GM19035 (cell line): ENCODE results near the gene CPXM2.

Source experiments
- ATAC-seq: cut with Tn5 transposase; IDR thresholded peaks from one replicate; pipeline ENCODE4 v1.9.1; 2021; ENCODE audit not compliant: unreplicated experiment

The CPXM2 gene

DNA sequence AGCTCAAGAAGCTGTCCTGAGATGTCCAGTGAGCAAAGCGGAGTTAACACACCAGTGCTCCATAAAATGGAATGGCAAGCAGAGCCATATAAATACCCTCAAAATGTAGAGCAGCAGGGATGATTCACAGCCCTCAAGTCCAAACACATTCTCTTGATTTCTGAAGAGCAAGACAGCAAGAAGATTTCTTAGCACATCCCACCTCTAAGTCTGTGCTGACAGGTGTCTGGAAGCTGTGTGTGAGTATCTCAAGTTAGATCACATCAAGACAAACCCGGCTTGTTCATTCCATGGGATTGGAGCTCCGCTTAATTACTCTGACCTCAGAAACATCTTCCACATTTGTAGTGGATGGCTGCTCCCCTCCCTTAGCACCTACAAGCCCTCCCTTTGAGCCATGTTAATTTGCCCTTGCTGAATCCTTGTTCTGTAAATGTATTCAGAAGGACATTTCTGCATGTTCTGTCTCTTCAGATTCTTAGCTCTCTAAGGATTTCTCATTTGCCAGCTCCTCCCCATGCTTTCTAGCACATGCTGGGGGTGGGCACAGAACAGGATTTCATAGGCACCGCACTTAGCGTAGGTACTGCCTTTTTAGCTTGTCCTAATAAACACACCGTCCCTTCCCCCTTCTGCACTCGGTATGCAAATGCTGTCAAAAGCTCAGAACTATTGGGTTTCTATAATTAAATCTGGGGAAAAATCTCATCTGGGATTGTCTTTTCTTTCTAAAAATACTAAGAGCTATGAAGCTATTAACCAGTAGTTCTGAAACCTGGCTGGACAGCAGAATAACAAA is 112.7 kb downstream of the CPXM2 start:
- ATAC-seq: no peak

DNA sequence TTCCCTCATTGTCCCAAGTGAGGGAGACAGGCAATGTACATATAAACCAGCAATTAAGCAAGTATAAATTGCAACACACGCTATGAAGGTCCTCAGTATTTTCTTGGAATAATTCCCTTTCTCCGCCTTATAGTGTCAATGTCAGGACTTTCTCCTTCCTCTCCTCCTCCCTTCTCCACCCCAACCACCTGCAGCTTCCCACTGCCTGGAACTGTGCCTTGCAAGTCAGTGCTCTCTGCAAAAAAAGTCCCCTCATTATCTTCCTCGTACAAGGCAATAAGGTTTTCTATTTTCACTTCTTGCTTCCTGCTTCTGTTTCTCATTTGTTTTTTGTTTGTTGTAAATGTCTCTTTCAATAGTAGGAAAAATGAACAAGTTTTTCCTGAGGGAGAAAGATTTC is 113.7 kb downstream of the CPXM2 start:
- no peak for ATAC-seq

DNA sequence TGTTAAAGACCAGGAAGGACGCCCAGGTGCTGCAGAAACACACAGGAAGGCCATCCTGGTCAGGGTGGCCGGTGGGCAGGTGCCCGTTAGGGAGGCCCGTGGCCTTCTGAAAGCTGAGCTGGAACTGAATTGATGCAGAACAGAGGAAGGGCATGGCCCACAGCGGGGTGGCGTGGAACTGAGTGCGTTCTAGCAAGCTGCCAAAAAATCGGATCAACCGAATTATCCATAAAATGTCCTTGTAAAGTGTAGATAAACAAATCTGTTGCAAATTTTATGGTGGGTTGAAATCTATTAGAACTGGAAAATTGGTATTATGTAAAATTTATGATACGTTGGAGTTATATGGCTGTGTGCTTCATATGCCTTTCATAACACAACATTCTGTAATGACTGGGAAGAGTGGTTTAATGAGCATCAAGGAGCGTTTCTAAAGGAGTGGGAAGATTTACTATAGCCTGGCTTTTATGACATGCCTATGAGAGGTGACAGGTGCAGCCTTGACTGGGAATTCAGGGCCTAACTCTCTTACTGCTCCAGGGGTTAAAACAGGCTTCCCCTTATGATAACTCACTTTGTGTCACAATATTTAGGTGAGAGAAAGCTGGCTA is 117.4 kb downstream of the CPXM2 start:
- ATAC-seq: no peak

DNA sequence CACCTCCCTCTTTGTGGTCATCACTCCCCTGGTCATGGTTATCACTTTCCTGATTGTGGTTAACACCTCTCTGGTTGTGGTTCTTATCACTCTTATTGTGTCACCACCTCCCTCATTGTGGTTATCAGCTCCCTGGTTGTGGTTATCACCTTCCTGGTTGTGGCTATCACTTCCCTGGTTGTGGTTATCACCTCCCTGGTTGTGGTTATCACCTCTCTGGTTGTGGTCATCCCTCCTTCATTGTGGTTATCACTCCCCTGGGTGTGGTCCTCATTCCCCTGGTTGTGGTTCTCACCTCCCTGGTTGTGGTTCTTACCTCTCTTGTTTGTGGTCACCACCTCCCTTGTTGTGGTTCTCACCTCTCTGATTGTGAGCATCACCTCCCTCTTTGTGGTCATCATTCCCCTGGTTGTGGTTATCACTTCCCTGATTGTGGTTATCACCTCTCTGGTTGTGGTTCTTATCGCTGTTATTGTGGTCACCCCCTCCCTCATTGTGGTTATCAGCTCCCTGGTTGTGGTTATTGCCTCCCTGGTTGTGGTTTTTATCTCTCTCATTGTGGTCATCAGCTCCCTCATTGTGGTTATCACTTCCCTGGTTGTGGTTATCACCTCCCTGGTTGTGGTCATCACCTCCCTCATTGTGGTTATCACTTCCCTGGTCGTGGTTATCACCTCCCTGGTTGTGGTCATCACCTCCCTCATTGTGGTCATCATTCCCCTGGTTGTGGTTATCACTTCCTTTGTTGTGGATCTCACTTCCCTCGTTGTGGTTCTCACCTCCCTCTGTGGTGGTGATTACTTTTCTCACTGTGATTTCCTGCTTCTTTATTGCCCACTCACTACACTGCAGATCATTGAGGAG is 118.7 kb downstream of the CPXM2 start:
- ATAC-seq: no peak

DNA sequence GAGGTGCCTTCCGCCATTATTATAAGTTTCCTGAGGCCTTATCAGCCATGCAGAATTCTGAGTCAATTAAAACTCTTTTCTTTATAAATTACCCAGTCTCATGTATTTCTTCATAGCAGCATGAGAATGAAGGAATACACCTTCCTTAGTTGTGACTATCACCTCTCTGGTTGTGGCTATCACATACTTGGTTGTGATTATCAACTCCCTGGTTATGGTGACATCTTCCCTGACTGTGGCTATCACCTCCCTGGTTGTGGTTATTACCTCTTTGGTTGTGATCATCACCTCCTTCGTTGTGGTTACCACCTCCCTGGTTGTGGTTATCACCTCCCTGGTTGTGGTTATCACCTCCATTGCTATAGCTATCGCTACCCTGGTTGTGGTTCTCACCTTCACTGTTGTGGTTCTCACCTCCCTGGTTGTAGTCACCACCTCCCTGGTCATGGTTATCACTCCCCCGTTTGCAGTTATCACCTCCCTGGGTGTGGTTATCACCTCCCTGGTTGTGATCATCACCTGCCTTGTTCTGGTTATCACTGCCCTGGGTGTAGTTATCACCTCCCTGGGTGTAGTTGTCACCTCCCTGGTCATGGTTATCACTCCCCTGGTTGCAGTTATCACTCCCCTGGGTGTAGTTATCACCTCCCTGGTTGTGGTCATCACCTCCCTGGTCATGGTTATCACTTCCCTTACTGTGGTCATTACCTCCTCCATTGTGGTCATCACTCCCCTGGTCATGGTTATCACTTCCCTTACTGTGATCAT is 119.5 kb downstream of the CPXM2 start:
- no peak for ATAC-seq

DNA sequence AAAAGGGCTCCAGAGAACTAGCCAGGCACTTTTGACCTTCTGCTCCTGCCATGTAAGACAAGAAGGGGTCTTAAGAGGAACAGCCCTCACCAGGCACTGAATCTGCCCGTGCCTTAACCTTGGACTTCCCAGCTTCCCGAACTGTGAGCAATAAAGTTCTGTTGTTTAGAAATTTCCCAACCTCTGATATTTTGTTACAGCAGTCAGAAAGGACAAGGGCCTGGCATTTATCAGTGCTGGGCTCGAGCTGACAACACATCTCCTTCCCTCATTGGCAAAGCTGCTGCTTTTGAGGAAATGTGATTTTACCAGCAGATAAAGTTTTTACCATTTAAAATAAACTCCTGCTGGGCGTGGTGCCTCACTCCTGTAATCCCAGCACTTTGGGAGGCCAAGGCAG is 122.0 kb downstream of the CPXM2 start:
- ATAC-seq: no peak

DNA sequence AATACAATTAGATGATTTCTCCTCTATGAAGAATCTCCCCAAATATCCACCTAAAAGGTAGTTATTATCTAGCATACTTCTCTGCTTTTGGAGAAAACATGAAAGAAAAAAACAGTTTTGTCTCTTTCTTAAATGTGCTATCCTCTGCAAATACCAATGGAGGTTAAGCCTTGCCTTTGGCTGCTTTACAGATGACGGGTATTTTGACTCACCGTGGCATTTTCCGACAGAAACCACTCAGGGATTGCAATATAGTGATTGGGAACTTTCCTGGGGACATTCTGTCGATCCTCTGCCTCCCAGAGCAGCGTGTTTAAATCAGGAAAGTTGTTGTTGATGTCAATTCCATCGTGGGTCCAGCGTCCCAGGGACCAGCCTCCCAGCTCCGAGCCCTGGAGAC is 124.8 kb downstream of the CPXM2 start:
- no peak for ATAC-seq

DNA sequence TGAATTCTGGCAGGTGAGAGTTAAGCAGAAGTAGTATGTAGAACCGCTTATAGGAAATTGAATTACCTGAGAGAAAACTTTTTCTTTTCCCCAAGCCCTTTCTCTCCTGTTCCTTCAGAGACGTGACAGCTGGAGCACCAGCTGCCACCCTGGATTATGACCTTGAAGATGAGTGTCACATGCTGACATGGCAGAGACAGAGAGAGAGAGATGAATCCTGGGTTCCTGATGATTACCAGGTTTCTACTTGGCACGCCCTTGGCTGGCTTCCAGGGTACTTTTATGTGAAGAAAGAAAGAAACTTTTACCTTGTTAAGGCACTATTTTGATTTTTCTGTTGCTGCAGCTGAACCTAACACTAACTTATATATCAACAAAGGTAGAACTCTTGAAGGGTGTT is 125.6 kb downstream of the CPXM2 start:
- no peak for ATAC-seq

DNA sequence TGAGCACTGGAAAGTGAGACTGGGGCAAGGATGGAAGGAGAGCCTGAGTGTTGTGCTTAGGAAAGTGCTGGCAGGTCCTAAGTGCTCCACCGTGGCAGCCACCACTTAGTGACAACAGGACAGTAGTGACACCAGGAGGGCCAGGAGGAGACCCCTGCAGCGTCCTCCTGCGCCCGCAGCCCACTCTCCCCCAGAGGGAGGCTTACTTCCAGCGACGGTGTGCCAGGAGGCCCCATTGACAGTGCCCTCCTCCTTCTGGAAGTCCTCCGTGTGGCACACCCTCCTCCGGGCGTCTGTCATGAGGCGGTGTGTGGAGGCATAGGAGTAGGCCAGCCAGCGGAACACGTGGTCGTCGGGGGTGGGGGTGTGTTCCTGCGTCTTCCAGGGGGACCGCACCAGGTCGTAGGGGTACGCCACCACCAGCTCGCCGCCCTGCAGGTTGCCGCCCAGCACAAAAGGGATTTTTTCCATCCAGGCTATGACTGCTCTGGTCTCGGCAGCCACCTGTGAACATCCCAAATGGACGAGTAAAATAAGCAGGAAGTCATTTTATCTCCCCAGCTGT is 129.9 kb downstream of the CPXM2 start:
- no peak for ATAC-seq

DNA sequence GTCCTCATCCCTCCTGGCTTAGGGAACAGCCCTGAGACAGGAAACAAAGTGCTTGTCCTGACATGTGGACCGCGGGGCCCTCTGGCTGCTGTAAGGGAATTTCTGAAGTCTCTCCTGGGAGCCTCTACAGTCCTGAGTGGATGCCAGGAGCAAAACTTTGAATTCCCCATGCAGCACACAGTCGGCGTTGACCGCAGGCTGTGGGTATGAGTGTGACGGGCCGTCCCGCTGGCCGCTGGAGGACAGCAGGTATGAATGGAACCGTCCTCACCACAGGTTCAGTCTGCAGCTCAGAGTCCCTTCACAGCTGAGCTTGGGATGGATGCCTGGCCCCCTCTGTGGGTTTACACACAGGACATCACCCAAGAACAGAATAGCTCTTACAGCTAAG is 130.6 kb downstream of the CPXM2 start:
- ATAC-seq: no peak

DNA sequence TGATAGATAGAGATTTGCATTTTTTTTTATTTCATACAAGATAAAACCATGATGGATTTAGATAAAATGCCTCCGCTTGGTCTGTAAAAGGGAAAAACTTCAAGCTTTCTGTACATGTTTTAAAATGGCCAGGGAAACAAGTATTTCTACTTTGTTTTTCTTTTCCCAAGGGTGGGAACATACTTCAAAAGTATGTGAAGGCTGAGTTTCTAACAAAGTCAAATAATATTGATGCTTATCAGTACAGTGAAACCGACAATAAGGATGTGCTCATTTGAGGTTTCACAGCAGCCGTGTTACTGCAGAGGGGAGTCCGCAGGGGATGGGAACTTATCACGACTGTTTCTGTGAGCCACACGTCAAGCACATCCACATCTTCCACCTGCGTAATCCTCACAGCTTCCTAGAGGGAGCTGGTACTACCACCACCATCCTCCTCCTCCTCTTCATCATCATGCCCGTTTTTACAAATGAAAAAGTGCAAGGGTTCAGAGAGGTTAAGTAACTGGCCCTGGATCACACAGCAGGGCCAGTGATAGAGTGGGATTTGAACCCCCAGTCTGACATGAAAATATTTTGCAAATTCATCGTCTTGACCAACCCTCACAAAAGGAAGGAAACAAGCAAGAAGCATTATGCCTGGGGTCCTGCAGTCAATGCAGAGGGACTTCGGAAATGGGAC is 131.1 kb downstream of the CPXM2 start:
- ATAC-seq: no peak

DNA sequence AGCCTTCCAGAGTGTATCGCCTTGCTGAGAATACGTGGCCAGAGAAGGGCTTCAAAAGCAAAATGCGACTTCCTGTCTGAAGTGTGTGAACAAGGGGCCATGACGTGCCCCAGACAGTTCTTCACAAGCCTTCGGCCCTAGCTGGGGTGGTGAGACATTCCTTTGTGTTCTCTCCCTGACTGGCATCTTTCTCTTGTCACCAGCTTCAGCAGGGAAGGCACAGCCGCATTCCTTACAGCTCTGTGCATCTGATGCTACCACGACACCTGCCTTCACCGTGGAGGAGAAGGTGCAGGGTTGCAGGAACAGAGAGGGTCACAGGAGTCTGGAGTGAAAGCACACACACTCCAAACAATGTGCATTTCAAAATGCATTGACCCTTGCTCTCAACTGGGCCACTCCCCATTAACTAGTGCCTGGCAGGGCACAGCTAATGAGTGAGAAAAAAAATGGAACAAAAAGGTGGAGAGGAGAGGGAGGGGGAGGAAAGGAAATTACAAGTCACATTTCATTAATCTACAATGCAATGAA is 132.0 kb downstream of the CPXM2 start:
- ATAC-seq: no peak

DNA sequence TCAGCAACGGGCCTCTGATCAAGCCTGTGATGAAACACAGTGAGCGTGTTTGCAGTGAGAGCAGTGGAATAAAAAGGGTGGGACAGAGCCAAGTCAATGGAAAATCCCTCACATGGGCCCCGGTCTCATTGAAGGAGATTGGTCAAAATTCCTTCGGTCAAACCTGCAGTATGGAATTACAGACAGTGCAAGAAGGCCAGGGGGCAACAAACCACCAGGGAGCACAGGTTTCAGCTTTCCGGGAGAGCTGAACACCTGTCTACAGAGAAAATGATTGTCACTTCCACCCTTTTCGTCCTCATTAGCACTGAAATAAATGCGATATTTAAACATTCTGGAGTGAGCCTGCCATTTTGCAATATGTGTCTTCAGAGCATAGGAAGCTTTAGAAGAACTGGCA is 132.6 kb downstream of the CPXM2 start:
- ATAC-seq: no peak

DNA sequence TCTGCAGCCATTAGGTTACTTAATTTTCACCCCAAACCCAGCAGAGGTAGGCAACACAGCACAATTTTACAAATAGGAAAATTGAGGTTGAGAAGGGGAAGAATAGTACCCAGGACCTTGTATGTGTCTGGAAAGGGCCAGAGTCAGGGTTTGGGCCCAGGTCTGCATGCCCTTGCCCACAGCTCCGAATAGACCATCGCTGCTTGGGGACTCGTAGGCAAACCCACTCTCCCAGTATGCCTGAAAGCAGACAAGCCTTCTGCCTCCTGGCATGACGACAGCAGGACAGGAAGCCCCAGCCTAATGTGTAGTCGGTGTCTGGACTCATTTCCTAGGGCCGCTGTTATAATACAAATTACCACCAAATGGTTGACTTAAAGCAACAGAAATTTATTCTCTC is 133.8 kb downstream of the CPXM2 start:
- ATAC-seq: no peak

DNA sequence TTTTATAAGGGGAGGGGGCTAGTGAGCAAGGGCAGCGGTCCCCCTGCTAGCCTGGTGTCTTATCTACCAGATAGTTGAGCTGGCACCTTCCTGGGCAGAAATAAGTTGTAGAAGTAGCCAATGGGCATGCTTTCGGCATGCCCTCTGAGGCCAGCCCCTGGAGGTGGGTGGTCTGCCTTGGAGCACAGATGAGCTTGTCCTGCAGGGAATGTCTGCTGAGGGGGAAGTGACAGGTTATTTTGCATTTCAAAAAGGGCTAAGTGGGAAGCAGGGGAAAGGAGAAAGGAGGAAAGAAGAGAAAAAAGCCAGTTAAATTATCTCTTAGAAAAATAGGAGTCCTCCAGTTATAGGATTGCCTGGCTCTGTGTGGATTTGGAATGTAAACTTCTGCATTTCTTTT is 136.5 kb downstream of the CPXM2 start:
- no peak for ATAC-seq

DNA sequence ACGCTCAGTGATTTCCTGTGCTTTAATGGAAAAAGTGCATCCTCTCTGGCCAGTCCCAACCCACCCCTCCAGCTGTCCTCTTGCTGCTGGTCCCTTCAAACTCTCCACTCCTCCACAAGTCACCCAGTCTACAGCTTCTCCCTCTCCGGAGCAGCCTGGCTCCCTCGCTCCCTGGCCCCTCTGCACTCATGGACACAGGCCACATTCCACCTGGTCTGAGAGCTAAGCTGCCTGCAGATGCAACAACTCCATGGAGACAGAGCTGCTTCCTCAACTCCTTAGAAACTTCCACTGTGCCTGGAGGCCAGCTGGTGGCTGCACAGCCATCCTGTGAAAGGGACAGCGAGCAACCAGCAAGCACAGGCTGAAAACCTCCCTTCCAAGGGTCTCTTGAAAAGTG is 137.5 kb downstream of the CPXM2 start:
- no peak for ATAC-seq

DNA sequence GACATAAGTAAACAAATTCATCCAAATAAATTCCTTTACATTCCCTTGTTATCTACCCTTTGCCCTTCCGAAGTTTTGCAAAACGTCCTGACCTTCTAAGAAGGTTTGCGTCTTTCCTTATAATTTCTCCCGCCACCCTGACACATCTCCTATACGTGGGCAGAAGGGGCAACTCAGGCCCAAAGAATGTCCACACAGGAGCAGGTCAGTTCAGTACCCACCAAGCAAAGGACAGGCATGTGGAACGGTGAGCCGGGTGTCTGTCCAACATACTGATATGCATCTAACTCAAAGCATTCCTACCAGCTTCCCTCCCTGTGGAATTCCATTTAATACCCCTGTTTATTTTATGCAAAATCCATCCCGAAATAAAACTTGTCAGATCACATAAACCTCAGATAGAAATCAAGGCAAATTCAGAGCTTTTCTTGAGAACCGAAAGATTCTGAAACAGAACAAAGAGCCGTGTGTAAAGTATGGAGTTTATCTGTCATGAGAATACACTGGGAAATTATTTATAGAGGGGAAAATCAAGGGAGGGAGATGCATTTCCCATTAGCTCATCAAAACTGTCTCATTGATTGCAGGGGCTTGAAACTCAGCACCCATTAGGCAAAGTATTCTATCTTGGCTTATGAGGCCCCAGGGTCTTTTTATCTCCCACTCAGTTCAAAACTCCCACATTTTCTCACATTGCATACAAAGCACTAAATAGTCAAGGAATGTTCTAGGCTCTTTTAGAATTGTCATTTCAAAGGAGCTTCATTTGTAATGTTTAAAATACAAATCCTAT is 140.1 kb downstream of the CPXM2 start:
- ATAC-seq: no peak

DNA sequence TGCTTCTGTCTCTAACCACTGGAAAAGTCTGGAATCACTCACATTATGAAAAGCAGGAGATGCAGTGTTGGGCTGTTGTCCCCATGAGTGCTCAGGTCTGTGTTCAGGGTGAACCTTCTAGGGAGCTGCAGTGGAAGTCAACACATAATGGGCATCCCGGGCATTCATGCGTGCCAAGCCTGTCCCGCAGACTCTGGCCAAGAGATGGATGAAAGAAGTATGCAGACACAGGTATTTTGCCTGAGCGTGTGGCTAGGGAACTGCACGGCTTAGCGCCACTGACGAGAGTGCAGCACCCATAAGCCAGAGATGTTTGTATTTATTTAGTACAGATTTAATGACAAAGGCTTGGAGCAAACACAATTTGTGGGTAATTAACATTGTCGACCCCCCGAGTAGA is 140.7 kb downstream of the CPXM2 start:
- no peak for ATAC-seq

DNA sequence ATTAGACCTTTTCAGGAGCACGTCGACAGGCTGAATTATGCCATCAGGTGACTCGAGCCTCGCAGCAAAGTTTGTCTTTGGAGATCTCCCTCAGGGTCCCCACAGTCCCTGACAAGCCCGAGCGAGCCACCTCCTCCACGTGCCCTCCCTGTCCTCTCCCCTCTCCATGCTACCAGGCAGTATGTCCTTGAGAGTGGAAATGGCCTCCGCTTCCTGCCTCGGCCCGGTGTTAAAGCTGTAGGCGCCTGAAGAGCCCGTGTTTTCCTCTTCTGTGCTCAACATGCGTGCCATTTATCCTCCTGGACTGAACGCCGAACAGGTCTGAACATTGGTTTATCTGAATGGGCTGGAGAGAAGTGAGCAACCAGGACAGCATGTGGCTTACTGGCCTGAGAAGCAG is 142.9 kb downstream of the CPXM2 start:
- ATAC-seq: no peak
